HG02970 (cell line): ENCODE data around the gene ATP11A.
"Not testable (repeated sequence)": the region's sequence is repeated elsewhere in the genome, so short reads cannot be mapped to it uniquely, and the experiment has no call there.

ENCODE experiments used
- ATAC-seq: cut with Tn5 transposase; IDR thresholded peaks from one replicate; pipeline ENCODE4 v1.9.1; 2021; ENCODE audit warnings: mild to moderate bottlenecking, moderate library complexity, moderate number of reproducible peaks; ENCODE audit not compliant: unreplicated experiment, low FRiP score

Gene ATP11A

DNA sequence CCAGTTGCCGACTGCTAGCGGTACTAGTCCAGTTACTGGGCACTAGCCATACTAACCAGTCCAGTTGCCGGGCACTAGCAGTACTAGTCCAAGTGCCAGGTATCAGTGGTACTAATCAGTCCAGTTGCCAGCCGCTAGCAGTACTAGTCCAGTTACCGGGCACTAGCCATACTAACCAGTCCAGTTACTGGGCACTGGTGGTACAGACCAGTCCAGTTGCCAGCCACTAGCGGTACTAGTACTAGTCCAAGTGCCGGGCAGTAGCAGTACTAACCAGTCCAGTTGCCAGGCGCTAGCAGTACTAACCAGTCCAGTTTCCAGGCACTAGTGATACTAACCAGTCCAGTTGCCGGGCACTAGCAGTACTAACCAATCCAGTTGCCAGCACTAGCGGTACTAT is 155.0 kb downstream of the ATP11A start:
- no peak for ATAC-seq

DNA sequence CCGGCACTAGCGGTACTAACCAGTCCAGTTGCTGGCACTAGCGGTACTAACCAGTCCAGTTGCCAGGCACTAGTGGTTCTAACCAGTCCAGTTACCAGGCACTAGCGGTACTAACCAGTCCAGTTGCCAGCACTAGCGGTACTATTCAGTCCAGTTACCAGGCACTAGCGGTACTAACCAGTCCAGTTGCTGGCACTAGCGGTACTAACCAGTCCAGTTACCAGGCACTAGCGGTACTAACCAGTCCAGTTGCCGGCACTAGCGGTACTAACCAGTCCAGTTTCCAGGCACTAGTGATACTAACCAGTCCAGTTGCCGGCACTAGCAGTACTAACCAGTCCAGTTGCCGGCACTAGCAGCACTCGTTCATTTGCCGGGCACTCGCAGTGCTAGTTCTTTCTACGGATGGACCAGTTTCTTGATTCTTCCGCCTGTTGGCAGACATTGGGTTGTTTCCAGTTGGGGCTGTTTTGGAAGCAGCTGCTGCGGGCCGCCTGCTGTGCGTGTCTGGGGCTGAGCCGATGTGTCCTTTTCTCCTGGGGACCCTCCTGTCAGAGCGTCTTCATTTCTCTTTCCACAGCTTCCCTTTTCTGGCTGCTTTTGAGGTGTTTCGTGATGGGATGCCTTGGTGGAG is 155.8 kb downstream of the ATP11A start:
- no peak for ATAC-seq

DNA sequence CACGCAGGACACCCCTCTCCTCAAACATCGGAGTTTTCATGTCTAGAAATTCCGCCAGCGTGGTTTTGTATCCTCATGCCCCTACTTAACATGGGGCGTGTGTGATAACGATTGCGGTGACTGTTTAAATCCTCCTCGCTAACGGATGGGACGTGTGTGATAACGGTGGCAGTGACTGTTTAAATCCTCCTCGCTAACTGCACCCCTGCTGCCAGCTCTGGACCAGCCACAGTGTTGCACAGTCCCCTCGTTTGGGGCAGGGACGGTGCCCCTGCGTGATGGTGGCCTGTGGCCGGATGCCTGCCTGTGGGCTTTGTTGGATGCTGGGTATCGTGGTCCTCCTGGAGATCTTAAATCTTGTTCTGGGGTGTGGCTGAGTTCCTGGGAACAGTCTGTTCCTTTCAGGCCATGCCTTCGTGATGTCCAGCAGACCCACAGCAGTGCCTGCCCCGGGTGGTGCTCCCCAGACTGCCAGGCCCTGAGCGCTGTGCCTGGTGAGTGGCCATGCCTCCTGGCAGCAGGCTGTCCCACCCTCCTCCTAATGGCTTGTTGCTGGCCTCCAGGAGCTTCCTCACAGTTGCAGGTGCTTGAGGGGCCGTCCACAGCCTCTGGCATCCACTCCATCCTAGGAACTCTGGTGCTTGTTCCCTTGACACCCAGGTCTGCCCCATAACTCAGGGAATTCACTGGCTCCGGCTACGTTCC is 156.7 kb downstream of the ATP11A start:
- no peak for ATAC-seq

DNA sequence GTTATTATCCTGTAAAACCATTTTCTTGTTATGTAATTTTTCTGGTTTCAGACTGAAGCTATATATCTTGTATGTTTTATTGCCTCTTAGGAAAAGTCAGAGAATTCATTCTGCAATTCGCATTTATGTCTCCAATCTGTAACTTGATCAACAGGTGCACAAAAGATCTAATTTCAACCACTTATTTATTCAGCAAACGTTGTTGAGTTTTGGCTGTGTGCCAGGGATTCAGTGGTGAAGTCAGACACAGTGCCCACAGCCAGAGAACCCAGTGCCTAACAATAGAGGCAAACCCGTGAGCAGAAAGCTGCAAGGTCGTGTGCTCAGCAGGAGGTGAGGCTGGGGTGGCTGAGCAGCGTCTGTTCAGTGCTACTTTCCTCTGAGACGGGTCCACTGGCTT is 159.7 kb downstream of the ATP11A start:
- no peak for ATAC-seq

DNA sequence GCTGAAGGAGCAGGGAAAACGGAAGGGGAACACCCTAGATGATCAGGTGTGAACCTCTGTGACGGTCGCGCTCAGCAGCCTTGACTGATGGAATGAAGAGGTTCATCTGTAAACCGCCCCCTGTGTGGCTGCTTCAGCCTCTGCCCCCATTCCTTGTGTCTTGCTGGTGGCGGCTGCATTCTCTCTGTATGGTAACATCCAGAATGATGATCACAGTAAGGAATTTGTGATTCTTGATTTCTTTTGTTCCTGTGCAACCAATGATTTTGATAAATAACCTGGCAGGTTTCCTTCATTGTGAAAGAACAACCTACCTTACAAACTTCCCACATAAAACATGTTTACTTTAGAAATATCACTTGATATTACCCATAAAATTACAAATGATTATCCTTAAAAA is 160.4 kb downstream of the ATP11A start:
- no peak for ATAC-seq

DNA sequence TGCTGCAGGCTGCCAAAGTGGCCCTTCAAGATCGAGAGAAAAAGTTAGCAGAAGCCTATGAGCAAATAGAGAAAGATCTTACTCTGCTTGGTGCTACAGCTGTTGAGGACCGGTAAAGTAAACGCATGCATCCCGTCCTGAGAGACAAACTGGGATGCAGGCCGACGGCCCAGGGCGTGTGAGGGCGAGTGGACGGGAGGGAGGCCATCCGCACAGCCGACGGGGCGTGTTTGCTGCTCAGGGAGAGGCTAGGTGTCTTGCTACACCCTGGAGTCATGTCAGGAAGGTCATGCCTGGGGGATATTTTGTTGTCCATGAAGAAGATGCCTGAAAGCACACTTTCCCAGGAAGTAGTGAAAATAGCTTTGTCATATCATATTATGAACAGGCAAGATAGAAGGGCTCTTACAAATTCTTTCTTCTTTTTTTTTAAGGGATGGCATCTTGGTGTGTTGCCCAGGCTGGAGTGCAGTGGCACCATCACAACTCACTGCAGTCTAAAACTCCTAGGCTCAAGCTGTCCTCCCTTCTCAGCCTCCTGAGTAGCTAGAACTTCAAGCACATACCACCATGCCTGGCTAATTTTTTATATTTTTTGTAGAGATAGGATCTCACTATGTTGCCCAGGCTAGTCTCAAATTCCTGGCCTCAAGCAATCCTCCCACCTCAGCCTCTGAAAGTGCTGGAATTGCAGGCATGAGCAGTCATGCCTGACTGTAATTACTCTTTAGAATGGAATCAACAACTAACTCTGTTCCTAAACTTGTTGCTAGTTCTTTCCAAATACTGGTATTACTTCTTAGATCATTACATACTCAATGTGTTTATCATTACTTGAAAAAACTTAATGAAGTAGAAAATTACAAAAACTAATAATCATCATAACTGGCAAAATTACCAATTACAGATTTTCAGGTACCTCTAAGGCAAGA is 161.5 kb downstream of the ATP11A start:
- no peak for ATAC-seq

DNA sequence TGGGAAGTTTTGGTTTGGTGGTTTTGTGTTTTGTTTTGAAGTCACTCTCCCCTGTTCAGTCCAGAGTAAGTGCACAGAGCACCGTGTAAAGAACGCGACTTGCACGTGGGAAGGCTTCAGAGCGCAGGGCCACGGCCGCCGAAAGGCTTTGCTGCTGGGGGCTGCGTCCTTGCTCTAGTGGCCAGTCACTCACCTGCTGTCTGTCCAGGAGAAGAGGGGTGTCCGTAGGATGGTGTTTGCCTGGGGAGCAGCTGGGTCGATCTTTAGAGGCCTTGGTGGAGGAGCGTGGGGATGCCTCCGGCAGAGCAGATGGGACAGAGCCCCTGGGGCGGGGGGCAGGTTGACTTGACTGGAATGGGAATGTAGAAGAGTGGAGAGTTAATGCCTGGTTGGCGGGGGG is 162.6 kb downstream of the ATP11A start:
- ATAC-seq = no peak

DNA sequence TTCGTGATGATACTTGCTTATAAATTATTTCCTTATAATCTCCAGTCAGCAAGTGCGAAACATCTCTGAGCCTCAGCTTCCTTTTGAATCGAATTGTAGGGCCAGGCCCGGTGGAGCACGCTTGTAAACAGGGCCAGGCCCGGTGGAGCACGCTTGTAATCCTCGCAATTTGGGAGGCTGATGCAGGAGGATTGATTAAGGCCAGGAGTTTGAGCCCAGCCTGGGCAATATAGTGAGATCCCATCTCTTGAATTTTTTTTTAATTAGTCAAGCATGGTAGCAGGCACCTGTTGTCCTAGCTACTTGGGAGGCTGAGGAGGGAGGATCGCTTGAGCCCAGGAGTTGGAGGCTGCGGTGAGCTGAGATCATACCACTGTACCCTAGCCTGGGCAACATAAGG is 163.0 kb downstream of the ATP11A start:
- no peak for ATAC-seq

DNA sequence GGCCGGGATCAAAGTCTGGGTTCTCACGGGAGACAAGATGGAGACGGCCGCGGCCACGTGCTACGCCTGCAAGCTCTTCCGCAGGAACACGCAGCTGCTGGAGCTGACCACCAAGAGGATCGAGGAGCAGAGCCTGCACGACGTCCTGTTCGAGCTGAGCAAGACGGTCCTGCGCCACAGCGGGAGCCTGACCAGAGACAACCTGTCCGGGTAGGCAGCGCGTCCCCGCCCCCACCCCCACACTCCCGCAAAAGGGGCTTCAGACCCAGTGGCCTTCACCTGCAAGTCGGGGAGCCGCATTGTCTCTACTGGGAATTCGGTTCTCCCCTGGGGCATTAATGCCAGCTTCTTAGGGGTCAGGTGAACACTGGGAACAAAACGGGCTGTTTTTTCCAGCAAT is 164.5 kb downstream of the ATP11A start:
- ATAC-seq = no peak

DNA sequence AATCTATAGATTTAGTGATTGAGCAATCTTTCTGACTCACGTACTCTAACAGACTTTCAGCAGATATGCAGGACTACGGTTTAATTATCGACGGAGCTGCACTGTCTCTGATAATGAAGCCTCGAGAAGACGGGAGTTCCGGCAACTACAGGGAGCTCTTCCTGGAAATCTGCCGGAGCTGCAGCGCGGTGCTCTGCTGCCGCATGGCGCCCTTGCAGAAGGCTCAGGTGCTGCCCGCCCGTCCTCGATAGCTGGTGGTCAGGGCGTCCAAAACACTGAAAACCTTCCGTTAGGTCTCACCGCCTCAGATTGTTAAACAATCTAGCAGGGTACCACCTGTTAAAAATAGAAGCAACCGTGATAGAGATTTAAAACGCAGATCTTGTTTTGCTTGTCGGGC is 166.0 kb downstream of the ATP11A start:
- no peak for ATAC-seq

DNA sequence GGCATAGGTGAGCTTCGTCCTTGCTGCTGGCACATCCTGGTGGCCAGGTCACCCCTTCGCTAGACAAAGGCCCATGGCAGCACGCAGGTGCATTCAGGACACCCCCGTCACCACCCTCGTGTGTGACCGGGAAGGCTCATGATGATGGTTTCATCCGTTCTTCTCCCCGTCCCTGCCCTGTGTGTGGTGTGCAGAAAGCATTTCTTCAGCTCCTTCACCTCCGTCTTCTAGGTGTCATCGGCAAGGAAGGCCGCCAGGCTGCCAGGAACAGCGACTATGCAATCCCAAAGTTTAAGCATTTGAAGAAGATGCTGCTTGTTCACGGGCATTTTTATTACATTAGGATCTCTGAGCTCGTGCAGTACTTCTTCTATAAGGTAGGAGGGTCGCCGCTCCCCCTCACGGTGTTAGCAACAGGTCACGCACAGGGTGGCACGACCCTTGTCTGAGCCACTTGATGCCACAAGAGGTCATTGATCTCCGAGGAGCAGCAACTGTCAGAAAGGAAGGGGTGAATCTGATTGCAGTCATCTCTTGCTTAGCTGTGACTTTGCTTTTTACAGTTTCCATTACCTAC is 168.2 kb downstream of the ATP11A start:
- no peak for ATAC-seq

DNA sequence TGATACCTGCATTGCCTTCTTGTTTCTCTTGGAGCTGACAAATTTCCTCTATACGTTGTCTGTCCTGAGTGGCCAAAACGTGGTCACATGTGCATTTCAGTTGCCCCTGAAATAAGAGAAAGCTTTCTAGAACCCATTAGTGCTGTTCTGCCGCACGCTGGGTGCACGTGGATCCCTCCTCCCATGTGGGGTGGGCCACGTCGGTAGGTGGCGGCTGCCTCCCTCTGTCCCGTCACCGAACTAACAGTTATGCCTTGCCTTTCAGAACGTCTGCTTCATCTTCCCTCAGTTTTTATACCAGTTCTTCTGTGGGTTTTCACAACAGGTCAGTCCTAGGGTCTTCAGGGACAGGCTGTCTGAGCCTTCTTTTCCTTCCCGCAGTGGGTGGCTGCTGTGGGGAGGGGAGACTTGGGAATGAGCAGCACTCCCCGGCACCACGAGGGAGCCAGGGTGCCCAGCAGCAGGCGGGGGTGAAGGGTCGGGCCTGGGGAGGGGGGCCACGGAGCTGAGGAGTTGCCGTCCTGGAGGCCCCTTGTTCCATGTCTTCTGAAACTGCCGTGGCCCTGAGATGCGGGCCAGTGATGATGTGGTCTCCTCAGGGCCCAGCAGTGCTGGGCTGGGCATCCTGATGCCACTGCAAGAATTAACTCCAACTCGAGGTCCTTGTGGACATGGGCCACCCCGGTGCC is 169.4 kb downstream of the ATP11A start:
- ATAC-seq = no peak

DNA sequence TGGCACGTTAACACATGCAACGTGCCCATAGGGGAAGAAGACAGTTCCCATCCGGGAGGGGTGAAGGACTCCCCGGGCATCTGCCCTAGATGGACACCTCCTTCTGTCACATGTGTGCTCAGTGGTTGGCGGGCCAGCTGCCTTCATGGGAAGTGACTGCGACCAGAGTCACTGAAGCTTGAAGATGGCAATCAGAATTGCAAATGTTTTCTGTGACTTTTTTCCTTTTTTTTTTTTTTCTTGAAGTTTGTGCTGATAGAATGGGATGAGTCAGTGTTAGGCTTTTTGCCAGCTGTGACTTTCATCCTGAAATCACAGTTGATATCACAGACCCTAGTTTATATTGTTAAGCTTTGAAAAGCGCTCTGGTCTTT is 170.0 kb downstream of the ATP11A start:
- no peak for ATAC-seq

DNA sequence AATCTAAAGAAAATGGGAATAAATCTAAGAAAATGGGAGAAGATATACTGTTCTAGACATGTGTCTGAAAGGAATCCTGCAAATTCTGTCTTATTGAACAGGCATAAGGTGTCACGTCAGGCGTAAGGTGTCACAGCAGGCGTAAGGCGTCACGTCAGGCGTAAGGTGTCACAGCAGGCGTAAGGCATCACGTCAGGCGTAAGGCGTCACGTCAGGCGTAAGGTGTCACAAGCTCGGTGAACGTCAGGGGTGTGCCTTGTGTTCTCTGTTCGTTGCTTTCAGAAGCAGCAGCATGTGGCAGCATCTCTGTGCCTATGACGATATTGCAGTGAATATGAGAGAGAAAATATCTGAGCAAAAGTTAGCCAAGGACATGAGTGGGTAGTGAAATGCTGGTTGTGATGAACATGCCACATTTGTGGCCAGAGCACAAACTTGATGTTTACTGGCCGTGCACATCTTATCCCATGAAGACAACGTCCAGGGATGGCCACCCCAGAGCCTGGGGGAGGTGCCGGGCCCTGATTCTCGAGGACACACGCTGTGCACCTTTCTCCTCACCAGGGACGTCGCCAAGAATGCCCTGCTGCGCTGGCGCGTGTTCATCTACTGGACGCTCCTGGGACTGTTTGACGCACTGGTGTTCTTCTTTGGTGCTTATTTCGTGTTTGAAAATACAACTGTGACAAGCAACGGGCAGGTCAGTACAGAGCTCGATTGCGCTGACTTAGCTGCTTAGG is 172.2 kb downstream of the ATP11A start:
- ATAC-seq = no peak

DNA sequence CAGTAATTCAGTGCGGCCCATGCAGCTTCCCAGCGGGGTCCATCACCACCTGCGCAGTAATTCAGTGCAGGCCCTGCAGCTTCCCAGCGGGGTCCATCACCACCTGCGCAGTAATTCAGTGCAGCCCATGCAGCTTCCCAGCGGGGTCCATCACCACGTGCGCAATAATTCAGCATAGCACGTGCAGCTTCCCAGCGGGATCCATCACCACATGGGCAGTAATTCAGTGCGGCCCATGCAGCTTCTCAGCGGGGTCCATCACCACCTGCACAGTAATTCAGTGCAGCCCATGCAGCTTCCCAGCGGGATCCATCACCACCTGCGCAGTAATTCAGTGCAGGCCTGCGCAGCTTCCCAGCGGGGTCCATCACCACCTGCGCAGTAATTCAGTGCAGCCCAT is 173.5 kb downstream of the ATP11A start:
- not testable (repeated sequence) for ATAC-seq

DNA sequence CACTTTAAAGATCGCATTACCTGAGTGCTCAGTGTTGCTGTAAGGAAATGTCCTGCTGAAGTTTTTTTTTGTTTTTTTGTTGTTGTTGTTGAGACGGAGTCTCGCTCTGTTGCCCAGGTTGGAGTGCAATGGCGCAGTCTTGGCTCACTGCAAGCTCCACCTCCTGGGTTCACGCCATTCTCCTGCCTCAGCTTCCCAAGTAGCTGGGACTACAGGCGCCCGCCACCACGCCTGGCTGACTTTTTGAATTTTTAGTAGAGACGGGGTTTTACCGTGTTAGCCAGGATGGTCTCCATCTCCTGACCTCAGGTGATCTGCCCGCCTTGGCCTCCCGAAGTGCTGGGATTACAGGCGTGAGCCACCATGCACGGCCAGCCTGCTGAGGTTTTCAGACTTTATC is 175.6 kb downstream of the ATP11A start:
- ATAC-seq = not testable (repeated sequence)

DNA sequence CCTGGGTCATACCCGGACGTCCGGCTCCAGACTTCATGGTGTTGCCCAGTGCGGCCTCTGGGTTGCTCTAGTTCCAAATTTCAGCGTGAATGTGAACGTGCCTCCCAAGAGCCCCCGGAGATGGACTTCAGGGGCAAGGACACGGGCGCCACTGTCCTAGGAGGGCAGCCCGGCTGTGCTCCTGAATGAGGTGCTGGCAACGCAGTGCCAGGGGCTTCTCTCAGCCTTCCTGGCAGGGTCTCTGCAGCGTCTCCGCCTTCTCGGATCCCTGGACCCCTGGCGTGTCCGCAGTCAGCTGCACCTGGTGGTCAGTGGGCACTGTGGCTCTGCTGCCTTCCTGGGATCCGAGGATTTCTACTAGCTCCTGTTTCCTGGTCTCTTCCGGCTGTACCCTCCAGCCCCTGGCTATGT is 177.5 kb downstream of the ATP11A start:
- no peak for ATAC-seq

DNA sequence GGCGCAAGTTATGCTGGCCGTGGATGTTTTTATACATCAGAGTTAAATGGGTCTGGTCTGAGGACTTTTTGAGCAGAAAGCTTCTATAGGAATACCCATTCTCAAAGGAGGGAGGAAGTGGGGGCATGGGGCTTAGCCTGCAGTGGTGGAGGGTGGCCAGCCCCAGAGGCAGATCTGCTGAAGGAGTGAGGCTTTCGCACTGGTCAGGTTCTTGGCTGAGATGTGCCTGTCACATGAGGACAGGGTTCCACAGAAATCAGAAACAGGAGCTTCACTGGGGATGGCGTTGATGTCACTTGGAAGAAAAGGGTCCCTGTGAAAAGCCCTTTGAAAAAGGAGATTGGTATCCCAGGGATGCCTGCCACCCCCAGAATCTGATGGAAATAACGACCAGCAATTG is 178.5 kb downstream of the ATP11A start:
- ATAC-seq = no peak

DNA sequence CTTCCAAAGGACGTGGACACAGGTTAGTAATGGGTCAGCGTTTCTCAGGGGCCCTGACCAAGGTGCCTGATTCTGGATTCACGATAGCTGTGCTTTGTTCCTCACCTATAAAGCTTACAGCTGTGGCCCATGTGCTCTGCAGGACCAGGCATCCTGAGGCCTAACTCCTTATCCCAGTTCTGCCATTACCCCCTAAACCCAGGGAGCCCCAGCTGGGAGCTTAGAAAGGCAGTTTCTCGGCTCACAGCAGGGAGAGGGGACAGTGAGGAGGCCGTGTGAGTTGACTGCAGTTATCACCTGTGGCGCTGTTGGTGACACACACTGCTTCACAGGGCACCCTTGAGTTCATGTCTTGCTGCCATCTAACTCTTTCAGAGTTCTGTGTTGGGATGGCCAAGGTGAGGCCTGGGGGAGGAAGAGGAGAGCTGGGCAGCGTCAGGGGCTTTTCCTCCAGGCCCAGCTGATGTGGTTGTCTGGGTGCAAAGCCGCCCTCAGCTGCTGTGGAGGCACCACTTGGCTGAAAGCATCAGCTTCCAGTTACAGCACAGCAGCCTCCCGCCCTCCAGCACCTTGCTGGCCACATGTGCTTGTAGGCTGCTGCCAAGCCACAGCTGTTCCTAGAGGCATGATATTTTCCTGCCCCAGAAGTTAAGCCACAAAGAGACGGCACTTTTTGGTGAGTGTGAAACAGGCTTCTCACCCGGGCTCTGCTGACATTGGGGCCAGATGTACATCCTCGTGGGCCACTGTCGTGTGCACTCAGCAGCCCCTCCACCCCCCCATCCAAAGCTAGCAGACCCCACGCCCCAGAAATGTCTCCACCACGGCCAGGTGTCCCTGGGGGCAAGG is 179.6 kb downstream of the ATP11A start:
- no peak for ATAC-seq
